HepG2 (cell line): ENCODE results near the gene PRDX6. TPM values are rescaled to one million over a fixed set of nuclear protein-coding genes. Genes with fewer than 3 reads are reported as not detected.
A peak's percentile ranks its signal among the peaks of the same experiment; 100 is the strongest.

ENCODE experiments used
- AHR ChIP-seq: IDR thresholded peaks from 2 replicates; pipeline ENCODE4 v1.6.1; 2018; ENCODE audit warnings: missing genetic modification reagents, missing compliant biosample characterization
- DR1 ChIP-seq: sonication (generic); formaldehyde crosslinking; IDR thresholded peaks from 2 replicates; pipeline ENCODE4 v1.8.0; 2021; ENCODE audit warnings: mild to moderate bottlenecking, missing genetic modification reagents, inconsistent platforms
- E2F1 ChIP-seq: sonication (generic); formaldehyde crosslinking; IDR thresholded peaks from 2 replicates; pipeline ENCODE4 v1.5.0; 2020; ENCODE audit warnings: missing genetic modification reagents
- ELF3 ChIP-seq: IDR thresholded peaks from 2 replicates; pipeline ENCODE4 v1.6.1; 2016; ENCODE audit warnings: missing genetic modification reagents, missing compliant biosample characterization
- GABPB1 ChIP-seq: IDR thresholded peaks from 2 replicates; pipeline ENCODE4 v1.6.1; 2016; ENCODE audit warnings: mild to moderate bottlenecking, missing genetic modification reagents, moderate library complexity, missing compliant biosample characterization
- ISL2 ChIP-seq: sonication (generic); formaldehyde crosslinking; IDR thresholded peaks from 2 replicates; pipeline ENCODE4 v1.5.0; 2020; ENCODE audit warnings: missing genetic modification reagents
- KDM3A ChIP-seq: IDR thresholded peaks from 2 replicates; pipeline ENCODE4 v1.6.1; 2018; ENCODE audit warnings: low read depth, missing compliant biosample characterization
- KDM6A ChIP-seq: IDR thresholded peaks from 2 replicates; pipeline ENCODE4 v1.6.1; 2016; ENCODE audit warnings: low read depth
- MLLT10 ChIP-seq: sonication (generic); formaldehyde crosslinking; IDR thresholded peaks from 2 replicates; pipeline ENCODE4 v1.4.0; 2020; ENCODE audit warnings: missing genetic modification reagents
- MXD4 ChIP-seq: IDR thresholded peaks from 2 replicates; pipeline ENCODE4 v1.6.1; 2016; ENCODE audit warnings: mild to moderate bottlenecking, missing biosample characterization, missing genetic modification reagents
- NFKB2 ChIP-seq: sonication (generic); formaldehyde crosslinking; IDR thresholded peaks from 2 replicates; pipeline ENCODE4 v1.4.0; 2020; ENCODE audit warnings: missing genetic modification reagents, borderline replicate concordance
- NFRKB ChIP-seq: fragments of 450-650 bp; IDR thresholded peaks from 2 replicates; pipeline ENCODE4 v1.6.1; 2017
- NFYC ChIP-seq: IDR thresholded peaks from 2 replicates; pipeline ENCODE4 v1.6.1; 2016; ENCODE audit warnings: missing genetic modification reagents, missing compliant biosample characterization
- PHF8 ChIP-seq: sonication (generic); formaldehyde crosslinking; IDR thresholded peaks from 2 replicates; pipeline ENCODE4 v1.5.0; 2020; ENCODE audit warnings: missing genetic modification reagents
- SP4 ChIP-seq: sonication (generic); formaldehyde crosslinking; IDR thresholded peaks from 2 replicates; pipeline ENCODE4 v1.8.1; 2023; ENCODE audit warnings: mild to moderate bottlenecking, missing genetic modification reagents
- STAT6 ChIP-seq: sonication (generic); formaldehyde crosslinking; IDR thresholded peaks from 2 replicates; pipeline ENCODE4 v1.4.0; 2020; ENCODE audit warnings: missing genetic modification reagents, mild to moderate bottlenecking, borderline replicate concordance
- TFAP4 ChIP-seq: sonication (generic); IDR thresholded peaks from 2 replicates; pipeline ENCODE4 v1.6.1; 2016; ENCODE audit warnings: low read depth, borderline replicate concordance
- XBP1 ChIP-seq: sonication (generic); formaldehyde crosslinking; IDR thresholded peaks from 2 replicates; pipeline ENCODE4 v1.5.0; 2020; ENCODE audit warnings: missing genetic modification reagents
- ZNF441 ChIP-seq: sonication (generic); formaldehyde crosslinking; IDR thresholded peaks from 2 replicates; pipeline ENCODE4 v1.7.0; 2021; ENCODE audit warnings: missing genetic modification reagents, borderline replicate concordance
- ZNF629 ChIP-seq: sonication (generic); formaldehyde crosslinking; conservative IDR thresholded peaks from 2 replicates; pipeline ENCODE4 v1.5.0; 2020; ENCODE audit warnings: missing genetic modification reagents
- ZNF639 ChIP-seq: conservative IDR thresholded peaks from 2 replicates; pipeline ENCODE4 v1.6.1; 2018; ENCODE audit warnings: missing genetic modification reagents
- ZNF660 ChIP-seq: sonication (generic); formaldehyde crosslinking; IDR thresholded peaks from 2 replicates; pipeline ENCODE4 v1.5.1; 2020; ENCODE audit warnings: mild to moderate bottlenecking, low read depth, missing genetic modification reagents, borderline replicate concordance
- ZNF710 ChIP-seq: sonication (generic); formaldehyde crosslinking; IDR thresholded peaks from 2 replicates; pipeline ENCODE4 v1.5.0; 2020; ENCODE audit warnings: mild to moderate bottlenecking, missing genetic modification reagents, borderline replicate concordance
- polyA plus RNA-seq, 8 experiments: library from polyadenylated mRNA; depleted of rRNA in 3 of 8; stranded (reverse) in 7 of 8; unstranded in 1 of 8; fragments of >200 nt; fragmentation: Illumina TruSeq in 4 of 8; extraction: Trizol in 4 of 8; gene quantifications; 2 replicates each; pipeline versions ENCODE4 v1.2.1 to v1.2.3, GENCODE V29; 2011 to 2016; ENCODE audit warnings: low read depth in 4 of 8, missing spikeins in 1 of 8, mixed read lengths in 1 of 8; ENCODE audit not compliant: insufficient read depth in 1 of 8
- total RNA-seq, 5 experiments: library from RNA; depleted of rRNA; stranded (reverse); fragments of >200 nt; fragmentation: Illumina TruSeq; extraction: Trizol; gene quantifications; 2 replicates each; pipeline ENCODE4 v1.2.3, GENCODE V29; 2016; ENCODE audit warnings: low read depth in 1 of 5

The PRDX6 gene
- total and polyA plus RNA-seq, 2 of the 13 experiments (the other 11 are each of a cell fraction or from before 2014, with no cell fraction given) = 224 to 309 TPM

- TF ChIP-seq TFAP4 (peak; percentile 48; the same call in 1 of the 2 replicates), DR1 (CRISPR knock-in tag) (peak; percentile 42; the same call in 1 of the 2 replicates), KDM6A (no peak), SP4 (CRISPR knock-in tag) (peak; percentile 15), MXD4 (peak; percentile 59), ZNF660 (CRISPR knock-in tag) (no peak), ZNF441 (CRISPR knock-in tag) (peak; percentile 40; the same call in 1 of the 2 replicates), STAT6 (no peak), KDM3A (CRISPR knock-in tag) (no peak), NFKB2 (CRISPR knock-in tag) (peak; percentile 80), ZNF629 (0 out of 2 replicates have a peak, but pooled peaks have one; percentile 33), MLLT10 (CRISPR knock-in tag) (no peak), ZNF710 (CRISPR knock-in tag) (peak; percentile 86), XBP1 (CRISPR knock-in tag) (no peak), ZNF639 (CRISPR knock-in tag) (peak; percentile 53; the same call in 1 of the 2 replicates), E2F1 (no peak; the same call in 1 of the 2 replicates), AHR (CRISPR knock-in tag) (peak; percentile 71; the same call in 1 of the 2 replicates), ISL2 (no peak; the same call in 1 of the 2 replicates), NFYC (CRISPR knock-in tag) (no peak; the same call in 1 of the 2 replicates), PHF8 (CRISPR knock-in tag) (peak; percentile 77), ELF3 (CRISPR knock-in tag) (no peak), NFRKB (no peak), GABPB1 (CRISPR knock-in tag) (peak; percentile 73)
These were observed at the start of gene PRDX6 (continued) for GRCh38 chr1:173477286-173478093.
